ENCODE measurements around the gene DUSP22.

DUSP22 gene

GRCh38 chr6:352474-352873 lies 60.2 kb downstream of the DUSP22 start:
- DNase-seq (ENCODE audit: low read depth), result no peak

GRCh38 chr6:352896-353470 lies 60.7 kb downstream of the DUSP22 start:
- DNase-seq (ENCODE audit: low read depth), result no peak

GRCh38 chr6:353642-354614 lies 61.6 kb downstream of the DUSP22 start:
- DNase-seq (ENCODE audit: low read depth), result no peak

- no peak for DNase-seq (ENCODE audit: low read depth)
Observed at GRCh38 chr6:354631-355280, 62.5 kb downstream of the DUSP22 start.

GRCh38 chr6:355373-356208 lies 63.3 kb downstream of the DUSP22 start:
- no peak for DNase-seq (ENCODE audit: low read depth)

- no peak for DNase-seq (ENCODE audit: low read depth)
Observed at GRCh38 chr6:356828-357251, 64.6 kb downstream of the DUSP22 start.

GRCh38 chr6:357261-357790 lies 65.0 kb downstream of the DUSP22 start:
- no peak for DNase-seq (ENCODE audit: low read depth)

- DNase-seq (ENCODE audit: low read depth), result no peak
Observed at GRCh38 chr6:357791-358341, 65.6 kb downstream of the DUSP22 start.

- no peak for DNase-seq (ENCODE audit: low read depth)
Observed at GRCh38 chr6:358432-358831, 66.1 kb downstream of the DUSP22 start.

GRCh38 chr6:358847-359246 lies 66.6 kb downstream of the DUSP22 start:
- DNase-seq (ENCODE audit: low read depth), result no peak

- no peak for DNase-seq (ENCODE audit: low read depth)
Observed at GRCh38 chr6:359261-360035, 67.2 kb downstream of the DUSP22 start.

- DNase-seq (ENCODE audit: low read depth), result no peak
Observed at GRCh38 chr6:360349-360748, 68.1 kb downstream of the DUSP22 start.

- DNase-seq (ENCODE audit: low read depth), result no peak
Observed at GRCh38 chr6:360764-361373, 68.6 kb downstream of the DUSP22 start.

GRCh38 chr6:361411-362132 lies 69.3 kb downstream of the DUSP22 start:
- DNase-seq (ENCODE audit: low read depth), result no peak

GRCh38 chr6:362231-362923 lies 70.1 kb downstream of the DUSP22 start:
- DNase-seq (ENCODE audit: low read depth), result no peak

- DNase-seq (ENCODE audit: low read depth), result no peak
Observed at GRCh38 chr6:362924-363249, 70.6 kb downstream of the DUSP22 start.

- no peak for DNase-seq (ENCODE audit: low read depth)
Observed at GRCh38 chr6:363291-363690, 71.0 kb downstream of the DUSP22 start.

- no peak for DNase-seq (ENCODE audit: low read depth)
Observed at GRCh38 chr6:363909-364308, 71.6 kb downstream of the DUSP22 start.

Data from stimulated activated CD8-positive, alpha-beta memory T cell treated with anti-CD3 and anti-CD28 coated beads, Interleukin-7, amount 100 ng/mL, for 24 hours (primary cell).